ENCODE results near the gene AFAP1L1.
"Not testable (repeated sequence)": the region's sequence is repeated elsewhere in the genome, so short reads cannot be mapped to it uniquely, and the experiment has no call there.

Gene AFAP1L1

GRCh38 chr5:149383399-149383798 is 111.7 kb downstream of the AFAP1L1 start:
- Histone ChIP-seq H3K27ac (ENCODE audit: low read depth, low read length, severe bottlenecking) (no peak overlapping the region), H3K36me3 (ENCODE audit: control insufficient read depth, insufficient read depth, low read length) (no peaks in the 10 kb centered on the region), H3K9me3 (ENCODE audit: control insufficient read depth, low read length) (peaks cover 2% of the 10 kb centered on the region), H3K4me1 (ENCODE audit: control insufficient read depth, insufficient read depth, low read length, poor library complexity, severe bottlenecking) (peaks cover 62% of the 10 kb centered on the region), H3K4me3 (ENCODE audit: extremely low read depth, insufficient read depth, low read length, poor library complexity, severe bottlenecking) (no peak overlapping the region)
- WGBS, 2 experiments (ENCODE audit: insufficient coverage in 2 of 2), result 91 to 92% methylated on average over 4 to 8 of the region's 9 CpGs

DNA sequence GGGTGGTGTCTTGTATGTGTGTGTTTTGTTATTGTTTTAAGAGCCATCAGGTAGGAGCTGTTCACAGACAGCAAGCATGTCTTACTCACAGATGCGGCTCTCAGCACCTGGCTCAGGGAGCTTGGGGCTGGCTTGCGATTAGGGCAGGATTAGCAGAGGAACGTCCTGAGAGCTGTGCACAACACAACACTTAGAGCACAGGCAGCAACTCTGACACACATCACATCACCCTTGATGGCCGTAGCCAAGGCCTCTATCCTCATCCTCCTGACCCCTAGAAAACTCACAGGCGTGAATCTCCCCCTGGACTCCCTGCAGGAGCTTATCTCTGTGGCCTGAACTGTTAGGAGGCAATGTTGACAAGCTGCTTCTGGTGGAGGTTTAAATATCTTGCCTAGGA is 114.5 kb downstream of the AFAP1L1 start:
- Histone ChIP-seq H3K4me3 (ENCODE audit: extremely low read depth, insufficient read depth, low read length, poor library complexity, severe bottlenecking) (no peak overlapping the region), H3K9me3 (ENCODE audit: control insufficient read depth, low read length) (peaks cover 5% of the 10 kb centered on the region), H3K4me1 (ENCODE audit: control insufficient read depth, insufficient read depth, low read length, poor library complexity, severe bottlenecking) (peaks cover 58% of the 10 kb centered on the region), H3K36me3 (ENCODE audit: control insufficient read depth, insufficient read depth, low read length) (no peaks in the 10 kb centered on the region), H3K27ac (ENCODE audit: low read depth, low read length, severe bottlenecking) (peak overlapping the region; percentile 91)
- WGBS, 2 experiments (ENCODE audit: insufficient coverage in 2 of 2), result 76 to 85% methylated on average over 3 to 4 of the region's 5 CpGs

DNA sequence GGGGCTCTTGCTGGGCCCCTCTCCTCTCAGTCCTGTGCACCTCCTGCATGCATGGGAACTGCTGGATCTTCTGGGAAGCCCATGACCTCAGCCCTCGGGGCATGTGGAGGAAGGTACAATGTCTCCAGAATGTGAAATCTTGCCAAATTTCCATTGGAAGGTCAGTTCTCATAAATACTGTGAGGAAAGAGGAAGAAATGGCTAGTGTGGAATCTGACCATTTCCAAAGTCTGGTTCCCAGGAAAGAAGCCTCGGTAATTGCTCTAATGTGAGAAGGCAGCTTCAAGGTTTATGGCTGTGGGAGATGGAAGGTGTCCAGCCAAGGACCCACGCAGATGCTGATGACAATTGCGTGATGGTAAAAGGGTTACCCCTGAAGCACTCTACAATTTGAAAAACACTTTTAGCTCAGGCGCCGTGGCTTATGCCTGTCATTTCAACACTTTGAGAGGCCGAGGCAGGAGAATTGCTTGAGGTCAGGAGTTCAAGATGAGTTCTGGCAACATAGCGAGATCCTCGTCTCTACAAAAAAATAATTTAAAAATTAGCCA is 115.5 kb downstream of the AFAP1L1 start:
- no peak overlapping the region for H3K27ac ChIP-seq (ENCODE audit: low read depth, low read length, severe bottlenecking)

GRCh38 chr5:149387982-149388381 is 116.3 kb downstream of the AFAP1L1 start:
- 100% methylated on average over 1 of the region's 1 CpG for WGBS, 2 experiments (ENCODE audit: insufficient coverage in 2 of 2)
- Histone ChIP-seq H3K9me3 (ENCODE audit: control insufficient read depth, low read length) (peaks cover 5% of the 10 kb centered on the region), H3K4me3 (ENCODE audit: extremely low read depth, insufficient read depth, low read length, poor library complexity, severe bottlenecking) (no peak overlapping the region), H3K27ac (ENCODE audit: low read depth, low read length, severe bottlenecking) (peak overlapping the region; percentile 53), H3K36me3 (ENCODE audit: control insufficient read depth, insufficient read depth, low read length) (no peaks in the 10 kb centered on the region), H3K4me1 (ENCODE audit: control insufficient read depth, insufficient read depth, low read length, poor library complexity, severe bottlenecking) (peaks cover 40% of the 10 kb centered on the region)

More for the DNA sequence above, 115.5 kb downstream of the AFAP1L1 start:
- Histone ChIP-seq H3K36me3 (ENCODE audit: control insufficient read depth, insufficient read depth, low read length) (no peaks in the 10 kb centered on the region), H3K9me3 (ENCODE audit: control insufficient read depth, low read length) (peaks cover 5% of the 10 kb centered on the region), H3K4me3 (ENCODE audit: extremely low read depth, insufficient read depth, low read length, poor library complexity, severe bottlenecking) (no peak overlapping the region), H3K4me1 (ENCODE audit: control insufficient read depth, insufficient read depth, low read length, poor library complexity, severe bottlenecking) (peaks cover 48% of the 10 kb centered on the region)
- whole genome bisulfite sequencing, 2 experiments (ENCODE audit: insufficient coverage in 2 of 2), result 89 to 92% methylated on average over 9 of the region's 9 CpGs

GRCh38 chr5:149388498-149389190 is 117.0 kb downstream of the AFAP1L1 start:
- Histone ChIP-seq H3K4me3 (ENCODE audit: extremely low read depth, insufficient read depth, low read length, poor library complexity, severe bottlenecking) (no peak overlapping the region), H3K9me3 (ENCODE audit: control insufficient read depth, low read length) (peaks cover 5% of the 10 kb centered on the region), H3K4me1 (ENCODE audit: control insufficient read depth, insufficient read depth, low read length, poor library complexity, severe bottlenecking) (peaks cover 33% of the 10 kb centered on the region), H3K36me3 (ENCODE audit: control insufficient read depth, insufficient read depth, low read length) (no peaks in the 10 kb centered on the region), H3K27ac (ENCODE audit: low read depth, low read length, severe bottlenecking) (peak overlapping the region; percentile 53)
- whole genome bisulfite sequencing, 2 experiments (ENCODE audit: insufficient coverage in 2 of 2), result 90 to 97% methylated on average over 4 to 6 of the region's 7 CpGs

DNA sequence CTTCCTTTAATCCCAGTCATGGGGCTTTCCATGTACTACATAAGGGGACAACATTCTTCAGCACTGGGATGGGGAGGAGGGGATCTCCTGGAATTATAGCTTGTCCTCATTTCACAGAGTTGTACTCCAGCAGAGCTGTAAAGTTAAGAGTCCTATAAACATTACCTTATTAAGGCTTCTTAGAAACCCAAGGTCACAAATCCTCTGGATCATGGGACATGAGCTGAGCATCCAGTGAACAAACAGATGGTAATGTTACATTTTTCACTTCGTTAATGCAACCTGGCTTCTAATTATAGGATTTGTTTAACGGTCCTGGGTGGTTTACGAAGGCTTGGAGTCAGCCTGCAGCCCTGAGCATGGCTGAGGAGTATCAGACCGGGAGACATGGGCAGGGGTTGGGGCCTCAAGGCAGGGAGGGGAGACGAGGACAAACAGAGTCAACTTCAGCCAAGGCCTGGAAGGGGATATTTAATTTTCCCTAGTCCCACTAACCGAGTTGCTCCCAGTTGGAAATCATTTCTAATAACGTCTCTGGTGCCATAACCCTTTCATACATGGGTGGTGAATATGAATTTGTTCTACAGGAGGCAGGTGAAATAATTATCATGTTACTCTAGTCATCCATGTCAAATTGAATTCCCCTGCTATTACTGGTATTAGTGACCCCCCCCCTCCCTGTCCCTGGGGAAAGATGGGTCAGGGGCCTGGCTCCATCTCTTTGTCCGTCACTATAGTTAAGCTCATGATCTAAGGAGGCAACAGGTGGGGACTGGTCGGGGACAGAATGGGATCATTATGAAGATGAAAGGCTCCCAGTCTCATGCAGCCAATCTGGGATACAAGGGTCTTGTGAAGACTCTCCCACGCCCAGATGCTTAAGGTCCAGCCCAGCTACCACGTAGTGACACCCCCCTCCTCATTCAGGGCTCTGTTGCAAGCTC is 118.2 kb downstream of the AFAP1L1 start:
- no peak overlapping the region for H3K27ac ChIP-seq (ENCODE audit: low read depth, low read length, severe bottlenecking)
- no peak overlapping the region for H3K4me3 ChIP-seq (ENCODE audit: extremely low read depth, insufficient read depth, low read length, poor library complexity, severe bottlenecking)
- H3K9me3 ChIP-seq (ENCODE audit: control insufficient read depth, low read length), result peaks cover 5% of the 10 kb centered on the region
- 96 to 100% methylated on average over 6 to 7 of the region's 11 CpGs for WGBS, 2 experiments (ENCODE audit: insufficient coverage in 2 of 2)
- H3K4me1 ChIP-seq (ENCODE audit: control insufficient read depth, insufficient read depth, low read length, poor library complexity, severe bottlenecking), result peaks cover 31% of the 10 kb centered on the region
- no peaks in the 10 kb centered on the region for H3K36me3 ChIP-seq (ENCODE audit: control insufficient read depth, insufficient read depth, low read length)

DNA sequence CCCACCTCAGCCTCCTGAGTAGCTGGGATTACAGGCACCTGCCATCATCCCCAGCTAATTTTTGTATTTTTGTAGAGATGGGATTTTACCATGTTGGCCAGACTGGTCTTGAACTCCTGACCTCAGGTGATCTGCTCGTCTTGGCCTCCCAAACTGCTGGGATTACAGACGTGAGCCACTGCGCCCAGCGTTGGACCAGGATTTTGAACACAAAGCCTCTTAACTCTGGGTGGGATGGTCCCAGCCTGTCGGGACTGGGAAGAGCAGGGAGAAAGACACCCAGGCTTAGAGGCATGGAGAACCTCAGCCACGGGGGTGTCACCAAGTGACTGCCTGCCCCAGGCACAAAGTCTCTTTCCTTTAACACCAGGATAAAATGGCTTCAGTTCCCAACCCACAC is 119.4 kb downstream of the AFAP1L1 start:
- 89 to 92% methylated on average over 5 to 6 of the region's 6 CpGs for WGBS, 2 experiments (ENCODE audit: insufficient coverage in 2 of 2)
- peaks cover 23% of the 10 kb centered on the region for H3K4me1 ChIP-seq (ENCODE audit: control insufficient read depth, insufficient read depth, low read length, poor library complexity, severe bottlenecking)
- not testable (repeated sequence) for H3K9me3 ChIP-seq (ENCODE audit: control insufficient read depth, low read length); H3K36me3 ChIP-seq (ENCODE audit: control insufficient read depth, insufficient read depth, low read length); H3K27ac ChIP-seq (ENCODE audit: low read depth, low read length, severe bottlenecking); H3K4me3 ChIP-seq (ENCODE audit: extremely low read depth, insufficient read depth, low read length, poor library complexity, severe bottlenecking)
